NCI-H2107 (cell line): ENCODE measurements around the gene TUT7.
A peak's percentile ranks its signal among the peaks of the same experiment; 100 is the strongest.
"Not testable (repeated sequence)": the region's sequence is repeated elsewhere in the genome, so short reads cannot be mapped to it uniquely, and the experiment has no call there.

ENCODE experiments used
- DNase-seq: peaks from one replicate; lab custom pipeline; 2025; lab: John Stamatoyannopoulos, UW

Gene TUT7

DNA sequence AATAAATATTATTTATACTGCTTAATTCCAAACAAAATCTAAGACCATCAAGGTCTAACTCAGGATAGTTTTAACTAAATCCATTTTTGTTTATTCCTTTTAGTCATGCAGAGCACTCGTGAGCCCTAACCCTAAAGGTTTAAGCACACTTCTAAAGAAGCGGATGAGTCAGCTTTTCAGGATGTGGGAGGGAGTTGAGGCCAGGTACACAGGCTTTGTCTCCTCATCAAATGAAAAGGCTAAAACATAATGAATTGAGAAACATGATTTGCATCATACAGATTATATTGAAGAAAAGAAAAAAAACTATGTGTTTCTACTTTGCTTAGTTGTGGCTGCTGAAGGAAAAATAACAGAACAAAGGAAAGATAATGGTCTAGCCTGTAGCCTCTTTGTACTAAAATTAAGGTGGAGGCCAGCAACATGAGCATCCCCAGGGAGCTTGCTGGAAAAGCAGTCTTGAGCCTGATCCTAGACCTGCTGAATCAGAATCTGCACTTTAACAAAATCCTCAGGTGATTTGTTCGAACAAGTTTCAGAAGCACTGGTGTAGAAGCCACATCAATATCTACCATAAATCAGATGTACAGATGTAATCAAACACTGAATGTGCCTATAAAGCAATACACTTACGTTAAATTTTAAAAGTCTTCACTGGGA lies 50.8 kb downstream of the TUT7 start:
- no peak for DNase-seq

- no peak for DNase-seq
These were observed 52.5 kb downstream of the TUT7 start for GRCh38 chr9:86301686-86302085.

- DNase-seq, result no peak
These were observed 53.5 kb downstream of the TUT7 start for GRCh38 chr9:86300701-86301100.

DNA sequence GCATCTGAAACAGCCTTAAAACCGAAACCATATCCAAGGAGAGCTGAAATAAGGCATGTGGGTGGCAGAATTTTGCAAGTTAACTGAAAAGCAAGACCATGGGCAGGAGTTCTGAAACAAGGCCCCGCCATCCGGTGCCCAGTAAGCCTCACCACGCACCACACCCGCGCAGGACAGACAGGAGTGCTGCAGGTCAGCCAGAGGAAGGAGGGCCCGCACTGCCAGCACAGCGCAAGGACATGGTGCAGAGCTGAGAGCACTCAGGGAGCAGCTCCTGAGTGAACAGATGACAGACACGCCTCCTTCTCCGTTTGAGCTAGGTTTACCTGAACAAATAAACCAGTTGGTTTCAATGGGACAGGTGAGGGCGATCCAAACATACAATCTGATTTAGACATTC lies 55.3 kb downstream of the TUT7 start:
- no peak for DNase-seq

DNA sequence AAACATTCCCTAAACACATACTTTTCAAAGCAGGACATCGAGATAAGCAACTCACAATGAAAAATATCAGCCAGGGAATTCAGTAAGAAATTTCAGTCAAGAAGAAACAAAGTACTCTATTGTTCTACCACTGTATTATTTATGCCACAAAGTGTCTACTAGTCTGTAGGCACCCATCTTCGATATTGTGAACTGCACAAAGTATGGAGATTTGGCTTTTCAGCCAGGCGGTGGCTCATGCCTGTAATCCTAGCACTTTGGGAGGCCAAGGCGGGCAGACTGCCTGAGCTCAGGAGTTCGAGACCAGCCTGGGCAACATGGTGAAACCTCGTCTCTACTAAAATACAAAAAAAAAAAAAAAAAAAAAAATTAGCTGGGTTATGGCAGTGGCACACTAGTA lies 63.9 kb downstream of the TUT7 start:
- not testable (repeated sequence) for DNase-seq

DNA sequence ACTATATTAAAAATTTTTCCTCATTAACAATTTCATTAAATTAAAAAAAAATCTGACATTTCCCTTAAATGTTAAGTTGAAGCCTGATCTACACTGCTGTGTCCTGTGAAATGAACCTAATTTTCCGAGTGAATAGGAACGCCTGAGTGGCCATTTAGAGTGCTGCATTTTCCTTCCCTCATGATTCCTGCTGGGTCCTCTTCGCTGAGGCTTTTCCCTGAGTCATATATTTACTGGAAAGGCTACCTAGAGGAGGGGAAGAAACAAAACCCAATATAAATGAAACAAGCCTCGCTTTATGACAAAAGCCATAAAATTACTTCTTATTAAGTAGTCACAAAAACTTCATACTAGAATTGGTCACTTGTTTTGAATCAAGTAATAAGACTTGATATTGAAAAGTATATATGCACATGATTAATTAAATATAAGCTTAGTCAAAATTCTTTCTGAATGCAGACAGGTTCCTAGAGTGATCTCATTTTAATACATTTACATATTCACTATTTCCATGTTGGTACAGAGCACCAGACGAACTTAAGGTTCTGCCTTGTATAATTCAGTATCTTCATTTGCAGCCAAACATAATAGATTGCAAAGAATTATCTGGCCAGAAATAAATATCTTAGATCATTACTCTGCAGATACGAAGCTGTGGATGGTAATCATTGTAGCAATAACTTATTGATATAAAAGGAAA lies 65.6 kb downstream of the TUT7 start:
- no peak for DNase-seq

DNA sequence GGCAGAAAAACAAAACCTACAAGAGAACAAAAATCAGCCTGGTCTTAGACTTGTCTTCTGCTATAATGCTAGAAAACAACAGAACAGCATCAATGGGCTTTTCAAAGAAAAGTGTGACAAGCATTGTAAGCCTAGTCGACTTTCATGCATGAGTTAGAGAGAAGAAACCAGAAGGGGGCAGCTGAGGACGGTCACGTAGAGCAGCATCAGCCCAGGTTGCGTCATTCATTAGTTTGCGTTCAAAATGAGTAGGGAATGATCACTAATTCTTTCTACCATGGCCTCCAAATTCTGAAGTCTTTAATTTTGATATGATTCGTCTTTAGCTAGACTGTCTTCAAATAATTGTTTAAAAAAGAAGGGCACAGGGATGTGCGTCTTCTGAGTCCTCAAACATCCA lies 67.2 kb downstream of the TUT7 start:
- DNase-seq, result no peak

DNA sequence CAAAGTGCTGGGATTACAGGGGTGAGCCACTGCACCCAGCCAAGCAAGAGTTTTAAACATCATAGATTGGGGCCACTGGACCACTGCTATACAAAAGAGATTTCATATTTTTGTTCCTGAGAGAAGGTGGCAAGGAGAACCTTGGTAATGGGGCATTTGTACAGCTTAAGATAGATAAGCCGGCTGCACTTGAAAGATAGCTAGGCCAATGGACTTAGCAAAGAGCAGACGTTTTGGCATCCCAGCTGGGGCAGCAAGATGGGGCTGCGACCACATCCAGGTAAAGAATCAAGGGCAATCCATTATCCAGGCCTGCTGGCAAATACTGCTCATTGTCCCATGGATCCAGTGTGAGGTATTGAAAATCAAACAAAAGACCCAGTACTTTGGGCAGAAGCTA lies 67.9 kb downstream of the TUT7 start:
- no peak for DNase-seq

DNA sequence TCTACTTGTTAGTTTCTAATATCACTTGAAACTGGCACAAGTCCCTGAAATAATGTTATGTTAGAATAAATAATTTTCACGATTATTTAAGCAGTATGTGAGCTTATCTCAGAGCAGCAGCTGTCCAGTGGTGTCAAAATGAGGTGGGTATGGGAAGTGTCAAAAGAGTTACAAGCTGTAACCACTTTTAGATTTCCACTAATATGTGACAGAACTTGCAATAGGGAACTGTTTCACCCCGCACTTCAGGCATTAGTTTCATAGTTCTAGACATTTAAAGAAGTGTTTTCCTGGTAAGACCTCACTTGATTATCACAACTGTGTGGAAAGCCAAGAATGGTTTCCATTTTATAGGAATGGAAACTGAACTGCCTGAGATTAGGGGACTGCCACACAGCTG lies 68.9 kb downstream of the TUT7 start:
- no peak for DNase-seq

DNA sequence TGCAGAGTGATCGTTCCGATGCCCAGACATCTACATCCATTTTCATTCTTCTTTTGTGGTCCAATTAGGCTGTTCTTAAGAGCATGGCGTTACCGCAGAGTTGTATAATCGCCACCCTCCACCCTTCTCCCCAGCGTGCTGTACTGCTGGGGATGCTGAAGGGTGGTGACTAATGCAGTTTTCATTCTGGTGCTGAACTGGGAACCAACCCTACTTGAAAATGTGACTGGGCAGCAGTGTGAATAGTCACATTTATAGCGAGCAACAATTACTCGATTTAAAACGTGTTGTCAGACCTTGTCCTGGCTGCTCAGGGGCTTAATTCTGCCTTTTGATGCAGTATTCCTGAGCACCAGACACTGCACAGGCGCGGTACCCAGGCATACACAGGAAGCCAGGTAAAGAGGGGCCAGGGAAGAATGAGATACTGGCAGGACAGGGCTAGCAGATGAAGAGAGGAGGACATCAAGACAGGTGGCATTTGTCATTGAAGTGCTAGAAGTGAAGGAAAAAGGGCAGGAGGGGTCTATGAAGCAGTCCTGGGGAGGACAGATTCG lies 71.2 kb downstream of the TUT7 start:
- DNase-seq, result peak; percentile 51

DNA sequence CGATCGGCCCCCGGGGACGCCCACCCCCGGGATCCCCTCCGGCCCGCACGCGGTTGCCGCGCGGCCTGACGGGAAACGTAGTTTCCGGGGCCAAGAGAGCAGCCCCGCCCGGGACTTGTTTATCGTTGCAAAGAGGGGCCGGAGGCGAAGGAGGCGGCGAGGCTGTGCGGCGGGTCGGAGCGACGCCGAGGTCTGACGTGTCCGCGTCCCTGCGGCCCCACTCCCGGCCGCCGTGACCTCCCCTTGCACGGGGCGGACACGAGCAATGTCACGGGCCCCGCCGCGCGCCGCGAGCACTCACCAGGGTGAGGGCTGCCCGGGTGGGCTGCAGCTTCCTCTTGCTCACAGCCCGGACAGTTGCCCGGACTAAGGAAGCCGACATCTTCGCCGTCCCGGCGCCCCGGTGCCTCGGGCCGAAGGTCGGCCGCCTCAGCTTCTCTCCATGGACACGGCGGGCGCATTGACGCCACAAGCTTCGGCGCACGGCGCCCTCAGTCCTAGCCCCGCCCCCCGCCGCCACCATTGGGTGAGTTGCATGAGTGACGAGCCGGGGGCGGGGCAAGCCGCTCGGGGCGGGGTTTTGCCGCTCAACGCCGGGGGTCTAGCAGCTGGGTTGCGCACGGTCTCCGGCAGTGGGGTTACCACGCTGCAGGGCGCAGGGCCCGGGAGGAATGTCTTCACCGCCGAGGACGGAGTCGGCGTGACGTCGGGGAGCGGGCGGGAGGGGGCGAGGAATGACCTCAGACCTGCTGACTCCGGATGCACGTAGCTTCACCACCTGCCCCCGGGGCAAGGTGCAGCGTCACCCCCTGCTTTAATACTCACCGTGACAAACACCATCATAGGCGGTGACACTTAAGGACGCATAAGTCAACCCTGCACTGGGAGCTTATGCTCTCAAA lies 71.9 kb downstream of the TUT7 start, which contains the start of gene ISCA1:
TSS of gene ISCA1 (minus strand) at position 462 of the 902 bp plus-strand sequence. CDS start at position 382, 80 bp downstream.
- peak; percentile 88 for DNase-seq

GRCh38 chr9:86281593-86282076 lies 72.6 kb downstream of the TUT7 start:
- no peak for DNase-seq

- DNase-seq, result no peak
These were observed 73.6 kb downstream of the TUT7 start for GRCh38 chr9:86280580-86280979.

DNA sequence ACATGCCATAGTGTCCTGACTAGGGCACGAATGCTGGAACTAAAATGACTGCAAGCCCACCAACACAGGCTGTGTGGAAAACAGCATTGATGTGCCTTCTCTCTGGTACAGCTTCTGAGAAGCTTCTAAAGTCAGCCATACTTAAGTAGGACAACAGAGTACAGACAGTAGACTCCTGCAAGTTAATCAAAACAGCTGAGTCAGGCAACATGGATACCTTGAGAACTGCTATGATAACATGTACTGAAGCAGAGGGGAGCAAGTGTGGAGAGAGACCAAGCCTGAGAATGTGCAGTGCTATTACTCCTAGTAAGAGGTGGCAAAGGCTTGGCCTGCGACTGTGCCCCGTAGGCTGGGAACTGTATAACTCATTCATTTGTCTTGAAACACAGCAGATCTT lies 74.4 kb downstream of the TUT7 start:
- DNase-seq, result no peak

- DNase-seq, result no peak
These were observed 77.1 kb downstream of the TUT7 start for GRCh38 chr9:86277072-86277471.

GRCh38 chr9:86275962-86276361 lies 78.2 kb downstream of the TUT7 start:
- no peak for DNase-seq

GRCh38 chr9:86274821-86275643 lies 79.2 kb downstream of the TUT7 start:
- DNase-seq, result no peak

- DNase-seq, result no peak
These were observed 82.0 kb downstream of the TUT7 start for GRCh38 chr9:86272221-86272620.

- no peak for DNase-seq
These were observed 90.3 kb downstream of the TUT7 start for GRCh38 chr9:86263876-86264275.

DNA sequence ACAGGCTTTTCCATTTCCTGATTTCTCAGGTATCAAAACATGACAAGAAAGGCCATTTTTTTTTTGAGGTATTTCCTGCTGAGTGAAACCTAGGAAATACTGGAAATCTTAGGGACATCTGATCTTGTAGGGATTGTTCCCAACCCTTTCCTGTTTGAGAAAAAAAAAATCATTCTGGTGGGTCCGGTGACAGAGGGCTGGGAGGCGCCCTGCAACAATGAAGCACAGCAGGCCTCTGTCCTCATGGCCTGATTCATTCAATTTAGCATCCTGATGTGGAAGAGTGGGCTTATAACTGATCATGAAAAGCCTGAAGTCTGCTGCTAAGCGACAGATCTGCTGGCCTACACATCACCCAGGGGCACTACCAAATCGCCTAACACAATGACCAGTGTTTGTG lies 91.7 kb downstream of the TUT7 start:
- no peak for DNase-seq

- no peak for DNase-seq
These were observed 94.7 kb downstream of the TUT7 start, which contains the start of gene C9orf153 for GRCh38 chr9:86259557-86259956. Gene C9orf153 (minus strand): TSS chr9:86259657. CDS start chr9:86229603, 30,054 bp downstream.
